ENCODE results near the gene NUP62.

GRCh38 chr19:49931293-49932040, 2.2 kb upstream of the NUP62 start:
- TF ChIP-seq CTCF (IDR thresholded peaks at IDR 0.05) (no peak), MAX (IDR thresholded peaks at IDR 0.05; ENCODE audit: low read depth) (no peak), RAD21 (IDR thresholded peaks at IDR 0.05; ENCODE audit: low read length) (no peak), USF2 (IDR thresholded peaks at IDR 0.05; ENCODE audit: borderline replicate concordance, low read depth, low read length) (no peak), POLR2AphosphoS5 (IDR thresholded peaks at IDR 0.05; ENCODE audit: low read depth, low read length) (no peak), SIN3A (IDR thresholded peaks at IDR 0.05; ENCODE audit: borderline replicate concordance, low read depth, low read length) (no peak), TAF1 (IDR thresholded peaks at IDR 0.05; ENCODE audit: borderline replicate concordance, low read depth, low read length) (no peak), RXRA (IDR thresholded peaks at IDR 0.05; ENCODE audit: borderline replicate concordance, low read depth) (no peak), MXI1 (IDR thresholded peaks at IDR 0.05; ENCODE audit: low read depth, low read length) (no peak), NRF1 (IDR thresholded peaks at IDR 0.05; ENCODE audit: low read depth, low read length) (no peak), USF1 (IDR thresholded peaks at IDR 0.05; ENCODE audit: borderline replicate concordance, low read depth) (no peak), REST (IDR thresholded peaks at IDR 0.05; ENCODE audit: low read depth, low read length) (no peak), RFX5 (IDR thresholded peaks at IDR 0.05; ENCODE audit: low read length) (no peak), ELF1 (IDR thresholded peaks at IDR 0.05) (no peak)

All from SK-N-SH (cell line).